Heart right ventricle (tissue), 16 donors: Measurements from ENCODE around the gene TRMT61B. TPM values are rescaled to one million over a fixed set of nuclear protein-coding genes. Genes with fewer than 3 reads are reported as not detected.

Source experiments
- ATAC-seq, 8 donors: fragments of 200-7000 bp; cut with Tn5 transposase; one replicate each; pipeline ENCODE4 v1.9.1; 2020; ENCODE audit warnings: mild to moderate bottlenecking in 8 of 8, moderate library complexity in 8 of 8, moderate number of reproducible peaks in 1 of 8
- DNase-seq, 2 donors: peaks; one replicate each; pipeline ENCODE4 v3.0.0-alpha.2; 2020
- H3K27ac ChIP-seq, 10 donors: fragments of 200-600 bp; sonication (generic) in 2 of 10; one replicate each; pipeline versions ENCODE4 v1.5.0 to v1.8.0; 2020 to 2022; ENCODE audit warnings: mild to moderate bottlenecking in 3 of 10
- H3K27me3 ChIP-seq, 7 donors: fragments of 200-600 bp; one replicate each; pipeline ENCODE4 v1.8.0; 2021 to 2022; ENCODE audit warnings: mild to moderate bottlenecking in 2 of 7
- H3K36me3 ChIP-seq, 9 donors: fragments of 200-600 bp; sonication (generic) in 1 of 9; one replicate each; pipeline versions ENCODE4 v1.5.0 to v1.8.0; 2020 to 2022; ENCODE audit warnings: mild to moderate bottlenecking in 2 of 9
- H3K4me1 ChIP-seq, 9 donors: fragments of 200-600 bp; sonication (generic) in 1 of 9; one replicate each; pipeline versions ENCODE4 v1.5.0 to v1.8.0; 2020 to 2022; ENCODE audit warnings: mild to moderate bottlenecking in 4 of 9
- H3K4me3 ChIP-seq, 10 donors: fragments of 200-600 bp; sonication (generic) in 2 of 10; one replicate each; pipeline versions ENCODE4 v1.5.0 to v1.8.0; 2020 to 2022; ENCODE audit warnings: mild to moderate bottlenecking in 7 of 10, moderate library complexity in 2 of 10
- H3K9me3 ChIP-seq, 11 donors: fragments of 200-600 bp in 10 of 11; sonication (generic) in 2 of 11; one replicate each; pipeline versions ENCODE4 v1.5.0 to v1.8.0; 2013 to 2022; ENCODE audit warnings: mild to moderate bottlenecking in 2 of 11, control low read depth in 1 of 11, moderate library complexity in 1 of 11
- WGBS, 2 donors: extraction: QIAGEN DNeasy Blood & Tissue Kit; methylation state at CpG; one replicate each; pipeline ENCODE4 v1.1.7; 2013; ENCODE audit warnings: inconsistent platforms in 1 of 2; 5-methylcytosine and 5-hydroxymethylcytosine counted together
- intact Hi-C, 10 donors: fragments of 100-400 bp; cut with DNase I; formaldehyde crosslinking; loops; one replicate each; pipeline versions ENCODE4 v1.11.1 to v1.14.2; 2022
- polyA plus RNA-seq, 2 donors: library from polyadenylated mRNA; stranded (reverse); fragments of 200-250 nt; gene quantifications; one replicate each; pipeline ENCODE4 v1.2.3, GENCODE V29; 2013
- total RNA-seq, 10 donors: library from RNA; stranded (reverse); fragmentation: NEBNext Ultra II Directional in 3 of 10; extraction: Animal tissue kit (Norgen Biotek cat#: 25700) in 3 of 10; gene quantifications; one replicate each; pipeline versions ENCODE4 v1.2.1 to v1.2.4, GENCODE V29; 2021 to 2023
- TF ChIP-seq, protein P1 (sequence below), 9 donors: fragments of 200-600 bp; sonication (generic) in 2 of 9; IDR thresholded peaks; one replicate each; pipeline versions ENCODE4 v1.5.0 to v1.8.0; 2021 to 2022; ENCODE audit warnings: antibody characterized with exemption in 9 of 9, mild to moderate bottlenecking in 5 of 9, moderate library complexity in 1 of 9
- donor health status: Arrhythmogenic right ventricular cardiomyopathy.
- donor health status: ischemic (EF 13 %, LVEDD 7.1; RV severe dilation, severe dysfunction).
- donor health status: healthy with polysubstance abuse.
- donor health status: DM: no; HTN: yes; CAD: no.
- donor health status: DM: no; HTN: no; CAD: no.
- donor health status: ischemic (EF 25% LVEDD 6.9; RV normal size, moderate dysfunction).
- donor health status: ischemic (EF 25% LVEDD 5.7; RV mildly dilated, moderate dysfunction).
- donor health status: healthy.
- donor health status: DM: yes; HTN: yes; CAD: no.
- donor health status: Ischemic cardiomyopathy.
- donor health status: ischemic (EF 35%, LVEDD 5.7; RV mildly dilated, moderate dysfunction).
- donor health status: nonischemic (EF 11% LVEDD 7.7; RV severe dilation, severe dysfunction).
- donor health status: DM: yes; HTN: yes; CAD: no.
- donor health status: PGD.
- donor health status: ischemic (EF 29% LVEDD 5.4; RV normal size, mild dysfunction).
- donor health status: nonischemic (EF 23%, LVEDD 6.1; RV moderate dilation, normal function).

Gene TRMT61B
- total and polyA plus RNA-seq, 12 donors = 13.5 to 54.1 (median 17.5) TPM

DNA sequence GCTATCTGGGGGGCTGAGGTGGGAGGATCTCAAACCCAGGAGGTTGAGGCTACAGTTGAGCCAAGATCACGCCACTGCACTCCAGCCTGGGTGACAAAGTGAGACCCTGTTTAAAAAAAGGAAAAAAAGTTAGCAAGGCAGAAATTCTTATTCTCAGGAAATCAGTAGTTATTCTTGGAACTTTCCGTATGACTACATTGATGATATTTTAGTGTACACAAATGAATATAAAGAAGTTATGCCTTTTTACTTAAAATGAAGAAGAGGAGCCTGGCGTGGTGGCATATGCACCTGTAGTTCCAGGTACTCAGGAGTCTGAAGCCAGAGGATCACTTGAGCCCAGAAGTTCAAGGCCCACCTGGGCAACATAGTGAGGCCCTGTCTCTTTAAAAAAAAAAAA is 52.1 kb downstream of the TRMT61B start:
- Histone ChIP-seq H3K4me3 (no peak overlapping the region), H3K4me1 (peaks cover 0 to 6% (median 0%) of the 10 kb centered on the region in 9 donors), H3K27me3 (no peaks in the 10 kb centered on the region), H3K27ac (no peak overlapping the region), H3K9me3 (no peaks in the 10 kb centered on the region), H3K36me3 (no peaks in the 10 kb centered on the region)
- WGBS, 2 donors = 88 to 95% methylated on average over 3 of the region's 3 CpGs
- TF ChIP-seq, protein P1, sequence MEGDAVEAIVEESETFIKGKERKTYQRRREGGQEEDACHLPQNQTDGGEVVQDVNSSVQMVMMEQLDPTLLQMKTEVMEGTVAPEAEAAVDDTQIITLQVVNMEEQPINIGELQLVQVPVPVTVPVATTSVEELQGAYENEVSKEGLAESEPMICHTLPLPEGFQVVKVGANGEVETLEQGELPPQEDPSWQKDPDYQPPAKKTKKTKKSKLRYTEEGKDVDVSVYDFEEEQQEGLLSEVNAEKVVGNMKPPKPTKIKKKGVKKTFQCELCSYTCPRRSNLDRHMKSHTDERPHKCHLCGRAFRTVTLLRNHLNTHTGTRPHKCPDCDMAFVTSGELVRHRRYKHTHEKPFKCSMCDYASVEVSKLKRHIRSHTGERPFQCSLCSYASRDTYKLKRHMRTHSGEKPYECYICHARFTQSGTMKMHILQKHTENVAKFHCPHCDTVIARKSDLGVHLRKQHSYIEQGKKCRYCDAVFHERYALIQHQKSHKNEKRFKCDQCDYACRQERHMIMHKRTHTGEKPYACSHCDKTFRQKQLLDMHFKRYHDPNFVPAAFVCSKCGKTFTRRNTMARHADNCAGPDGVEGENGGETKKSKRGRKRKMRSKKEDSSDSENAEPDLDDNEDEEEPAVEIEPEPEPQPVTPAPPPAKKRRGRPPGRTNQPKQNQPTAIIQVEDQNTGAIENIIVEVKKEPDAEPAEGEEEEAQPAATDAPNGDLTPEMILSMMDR (IDR thresholded peaks at IDR 0.05) = no peak
- no peak for DNase-seq
- intact Hi-C loops = loop anchor here in 2 of 10 donors (10.0 kb wide), 2 partner anchors 223 to 253 kb away; no protein-coding TSS in a partner anchor
- no peak for ATAC-seq

GRCh38 chr2:28810384-28811285 is 59.5 kb downstream of the TRMT61B start, which contains the start of gene SPDYA:
SPDYA (plus strand) TSS chr2:28810834; CDS start chr2:28816015, 5,181 bp downstream.
- TF ChIP-seq, protein P1 (IDR thresholded peaks at IDR 0.05) = peak in 3 of 9 donors; percentile 16 to 22 (median 19)
- intact Hi-C loops = loop anchor here in 2 of 10 donors (10.0 kb wide), 2 partner anchors 216 to 246 kb away; no protein-coding TSS in a partner anchor

DNA sequence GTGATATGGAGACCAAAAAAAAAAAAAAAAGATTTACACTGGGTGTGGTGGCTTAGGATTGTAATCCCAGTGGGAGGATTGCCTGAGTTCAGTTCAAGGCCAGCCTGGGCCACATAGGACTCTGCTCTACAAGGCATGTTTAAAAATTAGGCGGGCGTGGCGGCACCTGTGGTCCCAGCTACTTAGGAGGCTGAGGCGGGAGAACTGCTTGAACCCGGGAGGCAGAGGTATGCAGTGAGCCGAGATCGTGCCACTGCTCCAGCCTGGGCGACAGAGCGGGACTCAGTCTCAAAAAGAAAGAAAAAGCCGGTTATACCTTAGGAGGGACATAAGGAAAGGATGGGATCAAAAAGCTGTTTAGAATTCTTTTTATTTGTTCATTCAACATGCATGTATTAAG is 60.2 kb downstream of the TRMT61B start:
- Histone ChIP-seq H3K9me3 (no peaks in the 10 kb centered on the region), H3K4me3 (peak overlapping the region in 8 of 10 donors; percentile 43 to 64 (median 62)), H3K27me3 (peaks cover 0 to 6% (median 0%) of the 10 kb centered on the region in 7 donors), H3K36me3 (peaks cover 0 to 25% (median 11%) of the 10 kb centered on the region in 9 donors), H3K27ac (no peak overlapping the region), H3K4me1 (peaks cover 0 to 21% (median 12%) of the 10 kb centered on the region in 9 donors)
- TF ChIP-seq, protein P1 (IDR thresholded peaks at IDR 0.05) = no peak
- peak in 2 of 8 donors; percentile 5 to 13 for ATAC-seq
- no peak for DNase-seq
- 82 to 90% methylated on average over 10 of the region's 10 CpGs for WGBS, 2 donors
- intact Hi-C loops = loop anchor here in 2 of 10 donors (10.0 kb wide), 2 partner anchors 215 to 245 kb away; no protein-coding TSS in a partner anchor

More at GRCh38 chr2:28810384-28811285, 59.5 kb downstream of the TRMT61B start, which contains the start of gene SPDYA:
- ATAC-seq (peak; percentile 90 to 96 (median 94)), DNase-seq (peak; percentile 57 to 76)
- H3K4me3 ChIP-seq = peak within 1 kb of the TSS; percentile 22 to 64 (median 58)
- WGBS, 2 donors = 2 to 3% methylated on average over 87 to 97 of the region's 97 CpGs
- H3K36me3 ChIP-seq = peaks cover 0 to 18% (median 5%) of the 10 kb centered on the region in 9 donors
- H3K9me3 ChIP-seq = no peaks in the 10 kb centered on the region
- peaks cover 0 to 21% (median 12%) of the 10 kb centered on the region in 9 donors for H3K4me1 ChIP-seq
- no peak within 1 kb of the TSS for H3K27ac ChIP-seq
- peaks cover 0 to 6% (median 0%) of the 10 kb centered on the region in 7 donors for H3K27me3 ChIP-seq

DNA sequence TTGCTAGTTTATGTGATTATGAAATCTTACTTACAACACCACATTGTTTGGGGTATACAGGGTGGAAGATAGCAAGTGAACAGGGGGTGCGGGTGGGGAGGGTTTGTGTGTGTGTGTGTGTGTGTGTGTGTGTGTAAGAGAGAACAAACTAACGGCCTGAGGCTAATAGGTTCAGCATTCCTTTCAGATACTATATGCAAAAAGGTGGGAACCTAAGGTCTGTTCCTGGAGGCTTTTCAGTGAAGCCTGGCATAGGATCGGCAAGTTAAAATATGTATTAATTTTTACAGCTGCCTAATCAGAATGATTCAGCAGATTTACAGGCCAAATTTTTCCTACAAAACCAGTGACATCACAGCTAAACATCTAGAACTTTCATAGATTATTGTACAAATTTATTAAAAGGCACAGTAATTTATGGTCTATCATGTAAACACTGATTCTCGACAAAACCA is 67.1 kb downstream of the TRMT61B start:
- no peaks in the 10 kb centered on the region for H3K27me3 ChIP-seq
- whole genome bisulfite sequencing, 2 donors = 78 to 80% methylated on average over 4 of the region's 4 CpGs
- no peak overlapping the region for H3K4me3 ChIP-seq
- intact Hi-C loops = no loop called here
- ATAC-seq = no peak
- peaks cover 0 to 90% (median 51%) of the 10 kb centered on the region in 9 donors for H3K36me3 ChIP-seq
- H3K9me3 ChIP-seq = peaks cover 0 to 2% (median 0%) of the 10 kb centered on the region in 11 donors
- H3K27ac ChIP-seq = no peak overlapping the region
- H3K4me1 ChIP-seq = peaks cover 0 to 5% (median 0%) of the 10 kb centered on the region in 9 donors
- DNase-seq = no peak
- TF ChIP-seq, protein P1 (IDR thresholded peaks at IDR 0.05) = no peak
